Neutrophil (primary cell): Measurements from ENCODE around the gene NME9.

Source experiments
- H3K27ac ChIP-seq: fragments of 200-600 bp; sonication (generic); 2 replicates; pipeline ENCODE4 v1.5.1; 2016; ENCODE audit warnings: mild to moderate bottlenecking, moderate library complexity
- H3K27me3 ChIP-seq: fragments of 200-600 bp; sonication (generic); 2 replicates; pipeline ENCODE4 v1.6.0; 2016; ENCODE audit warnings: mild to moderate bottlenecking
- H3K36me3 ChIP-seq: fragments of 200-600 bp; sonication (generic); 2 replicates; pipeline ENCODE4 v1.5.1; 2017
- H3K4me1 ChIP-seq, 2 experiments: fragments of 200-600 bp in 1 of 2; sonication (generic) in 1 of 2; 1 replicate in 1 of 2; 2 replicates in 1 of 2; pipeline versions ENCODE4 v1.5.1 to v1.6.1; 2013 to 2016; ENCODE audit warnings: low read depth in 1 of 2, low read length in 1 of 2, mild to moderate bottlenecking in 1 of 2, moderate library complexity in 1 of 2; ENCODE audit not compliant: control insufficient read depth in 1 of 2, insufficient read depth in 1 of 2
- H3K4me3 ChIP-seq, 2 experiments: fragments of 200-600 bp in 1 of 2; sonication (generic) in 1 of 2; 1 replicate in 1 of 2; 2 replicates in 1 of 2; pipeline ENCODE4 v1.5.1; 2013 to 2016; ENCODE audit warnings: low read depth in 1 of 2, low read length in 1 of 2, mild to moderate bottlenecking in 1 of 2, moderate library complexity in 1 of 2
- H3K9me3 ChIP-seq: fragments of 200-600 bp; sonication (generic); 2 replicates; pipeline ENCODE4 v1.5.1; 2016
- TF ChIP-seq, protein P1 (sequence below): fragments of 200-600 bp; sonication (generic); IDR thresholded peaks from 2 replicates; pipeline ENCODE4 v1.5.1; 2016; ENCODE audit warnings: antibody characterized with exemption

The NME9 gene

GRCh38 chr3:138375447-138375846, 45.8 kb upstream of the NME9 start:
- TF ChIP-seq, protein P1, sequence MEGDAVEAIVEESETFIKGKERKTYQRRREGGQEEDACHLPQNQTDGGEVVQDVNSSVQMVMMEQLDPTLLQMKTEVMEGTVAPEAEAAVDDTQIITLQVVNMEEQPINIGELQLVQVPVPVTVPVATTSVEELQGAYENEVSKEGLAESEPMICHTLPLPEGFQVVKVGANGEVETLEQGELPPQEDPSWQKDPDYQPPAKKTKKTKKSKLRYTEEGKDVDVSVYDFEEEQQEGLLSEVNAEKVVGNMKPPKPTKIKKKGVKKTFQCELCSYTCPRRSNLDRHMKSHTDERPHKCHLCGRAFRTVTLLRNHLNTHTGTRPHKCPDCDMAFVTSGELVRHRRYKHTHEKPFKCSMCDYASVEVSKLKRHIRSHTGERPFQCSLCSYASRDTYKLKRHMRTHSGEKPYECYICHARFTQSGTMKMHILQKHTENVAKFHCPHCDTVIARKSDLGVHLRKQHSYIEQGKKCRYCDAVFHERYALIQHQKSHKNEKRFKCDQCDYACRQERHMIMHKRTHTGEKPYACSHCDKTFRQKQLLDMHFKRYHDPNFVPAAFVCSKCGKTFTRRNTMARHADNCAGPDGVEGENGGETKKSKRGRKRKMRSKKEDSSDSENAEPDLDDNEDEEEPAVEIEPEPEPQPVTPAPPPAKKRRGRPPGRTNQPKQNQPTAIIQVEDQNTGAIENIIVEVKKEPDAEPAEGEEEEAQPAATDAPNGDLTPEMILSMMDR, result no peak
- Histone ChIP-seq H3K4me3 (no peak overlapping the region), H3K9me3 (no peaks in the 10 kb centered on the region), H3K27ac (no peak overlapping the region), H3K36me3 (no peaks in the 10 kb centered on the region), H3K4me1 (peaks cover 0 to 7% of the 10 kb centered on the region in 2 experiments), H3K27me3 (no peaks in the 10 kb centered on the region)

DNA sequence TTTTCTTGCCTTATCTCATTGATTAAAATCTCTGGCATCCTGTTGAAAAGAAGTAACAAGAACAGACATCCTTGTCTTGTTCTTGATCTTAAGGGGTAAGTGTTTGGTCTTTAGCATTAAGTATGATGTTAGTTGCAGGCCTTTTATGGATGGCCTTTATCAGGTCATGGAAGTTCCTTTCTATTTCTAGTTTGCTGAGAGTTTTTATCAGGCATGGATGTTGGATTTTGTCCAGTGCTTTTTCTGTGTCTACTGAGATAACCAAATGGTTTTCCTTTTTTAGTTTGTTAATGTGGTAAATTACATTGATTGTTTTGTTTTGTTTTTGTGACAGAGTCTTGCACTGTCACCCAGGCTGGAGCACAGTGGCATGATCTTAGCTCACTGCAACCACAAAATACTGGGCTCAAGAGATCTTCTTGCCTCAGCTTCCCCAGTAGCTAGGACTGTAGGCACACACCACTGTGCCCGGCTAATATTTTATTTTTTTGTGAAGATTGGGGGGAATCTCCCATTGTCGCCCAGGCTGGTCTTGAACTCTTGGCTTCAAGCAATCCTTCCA, 45.0 kb upstream of the NME9 start:
- H3K4me3 ChIP-seq, result no peak overlapping the region
- no peaks in the 10 kb centered on the region for H3K9me3 ChIP-seq
- TF ChIP-seq, protein P1, result no peak

DNA sequence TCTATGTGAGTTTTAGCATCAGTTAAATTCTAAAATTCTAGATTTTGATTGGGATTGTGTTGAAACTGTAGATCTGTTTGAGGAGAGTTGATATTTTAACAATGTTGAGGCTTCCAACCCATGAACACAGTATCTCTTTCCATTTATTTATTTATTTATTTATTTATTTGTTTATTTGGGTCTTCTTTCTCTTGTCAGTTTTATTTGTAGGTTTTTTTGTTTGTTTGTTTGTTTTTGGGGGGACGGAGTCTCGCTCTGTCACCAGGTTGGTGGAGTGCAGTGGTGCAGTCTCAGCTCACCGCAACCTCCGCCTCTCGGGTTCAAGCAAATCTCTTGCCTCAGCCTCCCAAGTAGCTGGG, 44.1 kb upstream of the NME9 start:
- peaks cover 0 to 7% of the 10 kb centered on the region in 2 experiments for H3K4me1 ChIP-seq
- no peak overlapping the region for H3K27ac ChIP-seq
- H3K9me3 ChIP-seq, result no peaks in the 10 kb centered on the region
- TF ChIP-seq, protein P1, result no peak
- peaks cover 4% of the 10 kb centered on the region for H3K27me3 ChIP-seq
- H3K36me3 ChIP-seq, result no peaks in the 10 kb centered on the region
- no peak overlapping the region for H3K4me3 ChIP-seq

More for the DNA sequence above, 45.0 kb upstream of the NME9 start:
- H3K27ac ChIP-seq, result no peak overlapping the region
- H3K27me3 ChIP-seq, result peaks cover 4% of the 10 kb centered on the region
- H3K36me3 ChIP-seq, result no peaks in the 10 kb centered on the region
- peaks cover 0 to 7% of the 10 kb centered on the region in 2 experiments for H3K4me1 ChIP-seq

DNA sequence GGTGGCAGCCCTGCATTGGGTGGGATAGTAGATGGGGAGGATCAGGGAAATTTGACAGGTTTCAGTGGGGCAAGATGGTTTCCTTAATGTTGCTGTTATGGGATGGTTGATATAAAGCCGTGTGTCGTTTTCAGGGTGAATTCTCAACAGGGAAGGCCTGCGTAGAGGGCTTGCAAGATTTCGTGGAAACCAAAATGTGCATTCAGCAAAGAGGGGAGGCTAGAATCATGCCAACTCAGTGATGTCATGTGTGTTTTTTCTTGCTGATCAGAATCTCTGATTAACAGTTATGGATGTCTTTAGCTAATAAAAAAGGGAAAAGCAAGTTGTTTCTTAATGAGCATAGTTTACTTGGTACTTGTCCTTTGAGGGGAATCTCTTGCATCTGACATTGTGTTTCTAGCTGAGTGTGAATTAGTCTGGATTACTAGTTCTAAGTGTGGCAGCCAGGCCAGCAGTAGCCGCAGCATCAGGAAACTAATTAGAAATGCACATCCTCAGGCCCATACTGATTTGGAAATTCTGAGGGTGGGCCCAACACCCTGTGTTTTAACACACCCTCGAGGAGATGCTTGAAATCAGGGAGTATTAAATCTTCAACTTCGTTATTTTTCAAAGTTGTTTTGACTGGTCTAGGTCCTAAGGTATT, 43.6 kb upstream of the NME9 start:
- no peaks in the 10 kb centered on the region for H3K9me3 ChIP-seq
- peaks cover 0 to 7% of the 10 kb centered on the region in 2 experiments for H3K4me1 ChIP-seq
- peaks cover 4% of the 10 kb centered on the region for H3K27me3 ChIP-seq
- no peak overlapping the region for H3K4me3 ChIP-seq
- no peaks in the 10 kb centered on the region for H3K36me3 ChIP-seq
- TF ChIP-seq, protein P1, result no peak
- H3K27ac ChIP-seq, result no peak overlapping the region

DNA sequence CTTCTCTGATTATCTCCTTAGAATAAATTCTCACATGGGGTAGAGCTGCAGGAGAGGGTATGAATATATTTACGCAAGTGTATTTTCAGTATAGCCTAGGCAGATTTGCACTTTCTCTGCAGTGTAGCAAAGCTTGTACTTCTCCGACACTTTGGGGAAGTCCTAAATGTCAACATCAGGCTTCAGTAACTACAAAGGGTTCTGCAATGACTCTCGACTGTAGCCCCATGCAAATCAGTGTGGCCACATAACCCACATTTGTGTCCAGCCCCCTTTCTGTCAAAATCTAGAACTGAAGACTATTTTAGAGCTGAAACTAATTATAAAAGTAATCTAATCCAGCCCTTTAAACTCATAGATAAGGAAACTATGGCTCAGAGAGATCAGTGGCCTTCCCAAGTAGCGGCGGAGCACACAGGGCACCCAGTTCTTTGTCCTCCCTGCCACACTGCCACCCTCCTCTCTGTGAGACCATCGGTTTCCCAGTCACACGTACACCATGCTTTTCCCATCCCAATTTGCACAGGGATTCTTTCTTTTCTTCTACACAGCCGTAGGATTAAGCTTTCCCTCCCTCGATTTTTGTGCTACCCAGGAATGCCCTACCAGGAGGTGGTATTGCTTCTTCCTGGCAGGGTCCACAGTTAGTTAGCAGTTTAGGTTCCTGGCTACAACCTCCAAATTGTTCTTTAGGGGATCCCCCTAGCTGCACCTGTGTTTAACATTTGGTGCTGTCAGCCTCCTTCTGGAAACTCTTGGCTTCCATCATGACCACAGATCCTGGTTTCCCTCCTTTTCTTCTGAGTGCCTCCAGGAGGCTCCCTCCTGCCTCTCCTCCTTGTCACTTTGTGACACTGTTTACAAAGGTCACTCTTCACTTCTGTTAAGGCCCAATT, 41.7 kb upstream of the NME9 start:
- TF ChIP-seq, protein P1, result no peak
- no peaks in the 10 kb centered on the region for H3K36me3 ChIP-seq
- peaks cover 9 to 13% of the 10 kb centered on the region in 2 experiments for H3K4me1 ChIP-seq
- no peak overlapping the region for H3K4me3 ChIP-seq
- H3K27ac ChIP-seq, result no peak overlapping the region
- no peaks in the 10 kb centered on the region for H3K9me3 ChIP-seq
- peaks cover 4% of the 10 kb centered on the region for H3K27me3 ChIP-seq
